Ovary (tissue), 9 donors: ENCODE data around the gene KCNN2. TPM values are rescaled to one million over a fixed set of nuclear protein-coding genes. Genes with fewer than 3 reads are reported as not detected.

Source experiments
- DNase-seq, 5 donors: peaks; one replicate each; pipeline ENCODE4 v3.0.0-alpha.2; 2019 to 2020
- H3K27ac ChIP-seq, 2 donors: fragments of 200-600 bp; one replicate each; pipeline versions ENCODE4 v1.5.1 to v1.8.0; 2019 to 2022
- H3K27me3 ChIP-seq: fragments of 200-600 bp; one replicate; pipeline ENCODE4 v1.8.0; 2022
- H3K36me3 ChIP-seq: fragments of 200-600 bp; sonication (generic); one replicate; pipeline ENCODE4 v1.5.1; 2019
- H3K4me1 ChIP-seq: one replicate; pipeline ENCODE4 v1.8.1; 2013; ENCODE audit warnings: mild to moderate bottlenecking, moderate library complexity; ENCODE audit not compliant: insufficient read depth
- H3K4me3 ChIP-seq: fragments of 200-600 bp; sonication (generic); one replicate; pipeline ENCODE4 v1.5.1; 2017
- H3K9me3 ChIP-seq, 2 donors: fragments of 200-600 bp in 1 of 2; sonication (generic) in 1 of 2; one replicate each; pipeline versions ENCODE4 v1.5.1 to v1.8.1; 2013 to 2019; ENCODE audit warnings: mild to moderate bottlenecking in 1 of 2, moderate library complexity in 1 of 2
- CTCF ChIP-seq, 3 donors: fragments of 450-650 bp in 2 of 3; fragments of 200-600 bp in 1 of 3; IDR thresholded peaks; one replicate each; pipeline versions ENCODE4 v1.5.1 to v1.8.0; 2016 to 2022; ENCODE audit warnings: antibody characterized with exemption in 3 of 3, mild to moderate bottlenecking in 1 of 3
- EP300 ChIP-seq: sonication (generic); formaldehyde crosslinking; IDR thresholded peaks from one replicate; pipeline ENCODE4 v1.6.1; 2017; ENCODE audit warnings: antibody characterized with exemption
- POLR2A ChIP-seq: fragments of 450-650 bp; IDR thresholded peaks from one replicate; pipeline ENCODE4 v1.6.1; 2017; ENCODE audit warnings: antibody characterized with exemption, mild to moderate bottlenecking, moderate library complexity
- WGBS, 3 donors: extraction: QIAGEN DNeasy Blood & Tissue Kit in 1 of 3; methylation state at CpG; one replicate each; pipeline versions ENCODE4 v1.1.5 to v1.1.7; 2013 to 2017; 5-methylcytosine and 5-hydroxymethylcytosine counted together
- intact Hi-C, 4 donors: fragments of 100-400 bp; cut with DNase I; formaldehyde crosslinking; loops; one replicate each; pipeline versions ENCODE4 v1.11.0 to v1.15.1; 2022 to 2023
- polyA plus RNA-seq, 2 donors: library from polyadenylated mRNA; stranded (reverse); fragments of 200-250 nt in 1 of 2; fragments of 350-450 nt in 1 of 2; fragmentation: Illumina TruSeq in 1 of 2; extraction: RNeasy Lipid Tissue Mini Kit (QIAGEN cat#74804) in 1 of 2; gene quantifications; one replicate each; pipeline ENCODE4 v1.2.3, GENCODE V29; 2013 to 2014
- total RNA-seq, 7 donors: library from RNA; depleted of rRNA in 2 of 7; stranded (reverse); fragments of >200 nt in 2 of 7; fragmentation: NEBNext Ultra II Directional in 3 of 7; extraction: Animal tissue kit (Norgen Biotek cat#: 25700) in 3 of 7; gene quantifications; one replicate each; pipeline versions ENCODE4 v1.1.0 to v1.2.4, GENCODE V29; 2016 to 2023
- donor health status: DM: no; HTN: no; CAD: no; lungs with moderate emphysema.
- donor health status: DM: no; HTN: no; CAD: no.
- donor health status: Bipolar disorder and iron deficiency.
- donor health status: DM: yes; HTN: yes; CAD: no.
- donor health status: DM: no; HTN: no; CAD: no.
- donor health status: DM: yes; HTN: yes; CAD: no.

Gene KCNN2
- total and polyA plus RNA-seq, 9 donors: 0.48 to 1.6 (median 0.96) TPM

- Histone ChIP-seq H3K4me1 (no peaks in the 10 kb centered on the region), H3K27ac (no peak overlapping the region), H3K4me3 (no peak overlapping the region), H3K9me3 (no peaks in the 10 kb centered on the region), H3K36me3 (no peaks in the 10 kb centered on the region), H3K27me3 (no peaks in the 10 kb centered on the region)
- DNase-seq: no peak
- 54 to 61% (median 57%) methylated on average over 4 to 5 of the region's 5 CpGs for WGBS, 3 donors
- intact Hi-C loops: no loop called here
- TF ChIP-seq EP300 (no peak), CTCF (IDR thresholded peaks at IDR 0.05) (no peak)
Observed at GRCh38 chr5:114458726-114459125, 96.9 kb downstream of the KCNN2 start.

- no peak overlapping the region for H3K4me3 ChIP-seq
- H3K27me3 ChIP-seq: no peaks in the 10 kb centered on the region
- H3K27ac ChIP-seq: no peak overlapping the region
- intact Hi-C loops: no loop called here
- H3K36me3 ChIP-seq: no peaks in the 10 kb centered on the region
- no peaks in the 10 kb centered on the region for H3K9me3 ChIP-seq
- 11 to 29% (median 13%) methylated on average over 5 of the region's 5 CpGs for WGBS, 3 donors
- TF ChIP-seq EP300 (no peak), CTCF (IDR thresholded peaks at IDR 0.05) (no peak), POLR2A (no peak)
- no peak for DNase-seq
- no peaks in the 10 kb centered on the region for H3K4me1 ChIP-seq
Observed at GRCh38 chr5:114467171-114467570, 105.3 kb downstream of the KCNN2 start.

- H3K27ac ChIP-seq: no peak overlapping the region
- DNase-seq: no peak
- H3K4me3 ChIP-seq: no peak overlapping the region
- intact Hi-C loops: no loop called here
- TF ChIP-seq CTCF (IDR thresholded peaks at IDR 0.05) (no peak), POLR2A (no peak), EP300 (no peak)
- H3K9me3 ChIP-seq: no peaks in the 10 kb centered on the region
- no peaks in the 10 kb centered on the region for H3K4me1 ChIP-seq
- H3K27me3 ChIP-seq: no peaks in the 10 kb centered on the region
- no peaks in the 10 kb centered on the region for H3K36me3 ChIP-seq
- WGBS, 3 donors: 44 to 57% (median 51%) methylated on average over 3 of the region's 3 CpGs
Observed at GRCh38 chr5:114467729-114468128, 105.9 kb downstream of the KCNN2 start.

GRCh38 chr5:114469372-114469771, 107.5 kb downstream of the KCNN2 start:
- no peak for DNase-seq
- Histone ChIP-seq H3K9me3 (no peaks in the 10 kb centered on the region), H3K4me1 (no peaks in the 10 kb centered on the region), H3K27ac (no peak overlapping the region), H3K27me3 (no peaks in the 10 kb centered on the region), H3K4me3 (no peak overlapping the region), H3K36me3 (no peaks in the 10 kb centered on the region)
- intact Hi-C loops: no loop called here
- 86 to 93% (median 90%) methylated on average over 4 of the region's 4 CpGs for whole genome bisulfite sequencing, 3 donors
- TF ChIP-seq CTCF (IDR thresholded peaks at IDR 0.05) (no peak), EP300 (no peak), POLR2A (no peak)

- H3K4me3 ChIP-seq: no peak overlapping the region
- TF ChIP-seq CTCF (IDR thresholded peaks at IDR 0.05): no peak
- no peak for TF ChIP-seq EP300
- no peak for TF ChIP-seq POLR2A
- no peaks in the 10 kb centered on the region for H3K36me3 ChIP-seq
- intact Hi-C loops: no loop called here
- no peaks in the 10 kb centered on the region for H3K4me1 ChIP-seq
- H3K27ac ChIP-seq: no peak overlapping the region
- WGBS, 3 donors: 81 to 89% (median 82%) methylated on average over 2 of the region's 2 CpGs
- no peak for DNase-seq
- H3K27me3 ChIP-seq: no peaks in the 10 kb centered on the region
- H3K9me3 ChIP-seq: no peaks in the 10 kb centered on the region
Observed at GRCh38 chr5:114471529-114471928, 109.7 kb downstream of the KCNN2 start.
